ENCODE results near the gene PCDH12. TPM values are rescaled to one million over a fixed set of nuclear protein-coding genes. Genes with fewer than 3 reads are reported as not detected.

The PCDH12 gene
- polyA plus RNA-seq, 1 donor from 2014 or later, result not detected

- H2AFZ ChIP-seq (ENCODE audit: low read depth, low read length), result no peak overlapping the region
These were observed 2.0 kb upstream of the PCDH12 start for GRCh38 chr5:141960018-141960417.

GRCh38 chr5:141958546-141959172 is 657 bp upstream of the PCDH12 start:
- Histone ChIP-seq H3K4me3 (ENCODE audit: low read length) (no peak overlapping the region), H3F3A (ENCODE audit: insufficient read depth, low read length, poor library complexity, severe bottlenecking) (peaks cover 5% of the 10 kb centered on the region)

More at GRCh38 chr5:141960018-141960417, 2.0 kb upstream of the PCDH12 start:
- peak overlapping the region; percentile 19 for H3K9ac ChIP-seq (ENCODE audit: low read length)
- H3K4me3 ChIP-seq (ENCODE audit: low read length), result no peak overlapping the region
- no peaks in the 10 kb centered on the region for H4K20me1 ChIP-seq (ENCODE audit: insufficient read depth)
- peaks cover 8% of the 10 kb centered on the region for H3F3A ChIP-seq (ENCODE audit: insufficient read depth, low read length, poor library complexity, severe bottlenecking)
- no peaks in the 10 kb centered on the region for H3K9me3 ChIP-seq (ENCODE audit: low read length)
- H3K27ac ChIP-seq (ENCODE audit: low read length), result no peak overlapping the region
- H3K4me2 ChIP-seq (ENCODE audit: low read length), result no peak overlapping the region
- H3K9me2 ChIP-seq (ENCODE audit: insufficient read depth, low read length), result no peaks in the 10 kb centered on the region
- TF ChIP-seq CTCF (IDR thresholded peaks at IDR 0.05; ENCODE audit: poor library complexity, severe bottlenecking) (no peak), RAD21 (conservative IDR thresholded peaks at IDR 0.05) (peak; percentile 8), POLR2AphosphoS5 (IDR thresholded peaks at IDR 0.05) (no peak)
- H3K27me3 ChIP-seq (ENCODE audit: insufficient read depth, low read depth, low read length), result no peaks in the 10 kb centered on the region
- H3K36me3 ChIP-seq (ENCODE audit: insufficient read depth, low read length), result no peaks in the 10 kb centered on the region
- H3K79me2 ChIP-seq (replicated peaks; ENCODE audit: insufficient read depth, low read length), result no peaks in the 10 kb centered on the region

More at GRCh38 chr5:141958546-141959172, 657 bp upstream of the PCDH12 start:
- Histone ChIP-seq H2AFZ (ENCODE audit: low read depth, low read length) (no peak overlapping the region), H3K4me2 (ENCODE audit: low read length) (no peak overlapping the region), H3K79me2 (replicated peaks; ENCODE audit: insufficient read depth, low read length) (no peaks in the 10 kb centered on the region), H3K9me2 (ENCODE audit: insufficient read depth, low read length) (no peaks in the 10 kb centered on the region), H3K27ac (ENCODE audit: low read length) (no peak overlapping the region), H4K20me1 (ENCODE audit: insufficient read depth) (no peaks in the 10 kb centered on the region), H3K27me3 (ENCODE audit: insufficient read depth, low read depth, low read length) (no peaks in the 10 kb centered on the region), H3K9ac (ENCODE audit: low read length) (no peak overlapping the region), H3K9me3 (ENCODE audit: low read length) (no peaks in the 10 kb centered on the region), H3K36me3 (ENCODE audit: insufficient read depth, low read length) (no peaks in the 10 kb centered on the region)
- TF ChIP-seq EP300 (conservative IDR thresholded peaks at IDR 0.05; ENCODE audit: poor library complexity, severe bottlenecking) (no peak), MXI1 (conservative IDR thresholded peaks at IDR 0.05; ENCODE audit: poor library complexity, severe bottlenecking) (no peak), REST (IDR thresholded peaks at IDR 0.05; ENCODE audit: borderline replicate concordance) (no peak), EZH2 (IDR thresholded peaks at IDR 0.05; ENCODE audit: borderline replicate concordance, insufficient read depth, low read length, poor library complexity, severe bottlenecking) (no peak), RAD21 (conservative IDR thresholded peaks at IDR 0.05) (no peak), TAF1 (IDR thresholded peaks at IDR 0.05; ENCODE audit: low read depth) (no peak), POLR2AphosphoS5 (IDR thresholded peaks at IDR 0.05) (no peak)

Measured in neural cell (in vitro differentiated cells).